ENCODE measurements around the gene AADACL2.

GRCh38 chr3:151726016-151726415 is 7.7 kb upstream of the AADACL2 start:
- no peak for TF ChIP-seq EZH2 (IDR thresholded peaks at IDR 0.05; ENCODE audit: insufficient read depth, poor library complexity, severe bottlenecking)
- no peak for TF ChIP-seq EZH2phosphoT487 (IDR thresholded peaks at IDR 0.05; ENCODE audit: insufficient read depth, low read depth)
